ENCODE results near the gene NEUROG1. TPM values are rescaled to one million over a fixed set of nuclear protein-coding genes. Genes with fewer than 3 reads are reported as not detected.

NEUROG1 gene
- total RNA-seq, 1 donor from 2014 or later = 0.04 TPM

- H3K4me3 ChIP-seq (ENCODE audit: low read depth, low read length) = no peak overlapping the region
- H3K27me3 ChIP-seq (ENCODE audit: control insufficient read depth, insufficient read depth, low read length) = peaks cover 11% of the 10 kb centered on the region
- no peak for DNase-seq (ENCODE audit: low read depth)
- TF ChIP-seq CTCF (IDR thresholded peaks at IDR 0.05; ENCODE audit: insufficient read depth, low read length, poor library complexity, severe bottlenecking) = no peak
- no peaks in the 10 kb centered on the region for H3K36me3 ChIP-seq (ENCODE audit: control insufficient read depth, insufficient read depth, low read length)
Observed at GRCh38 chr5:135566422-135567400, 30.9 kb upstream of the NEUROG1 start.

GRCh38 chr5:135565725-135566421 is 30.1 kb upstream of the NEUROG1 start:
- TF ChIP-seq CTCF (IDR thresholded peaks at IDR 0.05; ENCODE audit: insufficient read depth, low read length, poor library complexity, severe bottlenecking) = peak; percentile 94

DNA sequence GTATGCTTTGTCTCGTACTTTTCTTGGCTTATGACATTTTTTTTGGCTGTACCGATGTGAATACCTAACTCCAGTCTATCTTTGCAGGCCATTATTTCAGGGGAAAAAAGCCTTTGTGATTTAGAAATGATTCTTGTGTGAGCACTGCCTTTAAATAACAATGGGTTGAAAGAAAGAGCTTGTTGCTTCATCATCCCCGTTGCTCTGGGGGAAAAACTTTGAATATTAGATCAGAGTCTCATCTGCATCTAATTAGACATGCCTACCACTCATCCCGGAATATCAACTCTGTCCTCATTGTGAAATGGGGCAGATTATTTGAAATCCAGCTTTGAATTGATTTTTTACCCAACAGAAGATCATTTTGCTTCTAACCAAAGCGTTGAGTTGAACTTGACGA is 29.5 kb upstream of the NEUROG1 start:
- no peak for DNase-seq (ENCODE audit: low read depth)
- no peak for TF ChIP-seq CTCF (IDR thresholded peaks at IDR 0.05; ENCODE audit: insufficient read depth, low read length, poor library complexity, severe bottlenecking)
- H3K36me3 ChIP-seq (ENCODE audit: control insufficient read depth, insufficient read depth, low read length) = no peaks in the 10 kb centered on the region
- peaks cover 11% of the 10 kb centered on the region for H3K27me3 ChIP-seq (ENCODE audit: control insufficient read depth, insufficient read depth, low read length)
- no peak overlapping the region for H3K4me3 ChIP-seq (ENCODE audit: low read depth, low read length)

More at GRCh38 chr5:135565725-135566421, 30.1 kb upstream of the NEUROG1 start:
- H3K27me3 ChIP-seq (ENCODE audit: control insufficient read depth, insufficient read depth, low read length) = peaks cover 11% of the 10 kb centered on the region
- H3K4me3 ChIP-seq (ENCODE audit: low read depth, low read length) = no peak overlapping the region
- H3K36me3 ChIP-seq (ENCODE audit: control insufficient read depth, insufficient read depth, low read length) = no peaks in the 10 kb centered on the region
- no peak for DNase-seq (ENCODE audit: low read depth)

- no peak for TF ChIP-seq CTCF (IDR thresholded peaks at IDR 0.05; ENCODE audit: insufficient read depth, low read length, poor library complexity, severe bottlenecking)
Observed at GRCh38 chr5:135564331-135564730, 28.6 kb upstream of the NEUROG1 start.

DNA sequence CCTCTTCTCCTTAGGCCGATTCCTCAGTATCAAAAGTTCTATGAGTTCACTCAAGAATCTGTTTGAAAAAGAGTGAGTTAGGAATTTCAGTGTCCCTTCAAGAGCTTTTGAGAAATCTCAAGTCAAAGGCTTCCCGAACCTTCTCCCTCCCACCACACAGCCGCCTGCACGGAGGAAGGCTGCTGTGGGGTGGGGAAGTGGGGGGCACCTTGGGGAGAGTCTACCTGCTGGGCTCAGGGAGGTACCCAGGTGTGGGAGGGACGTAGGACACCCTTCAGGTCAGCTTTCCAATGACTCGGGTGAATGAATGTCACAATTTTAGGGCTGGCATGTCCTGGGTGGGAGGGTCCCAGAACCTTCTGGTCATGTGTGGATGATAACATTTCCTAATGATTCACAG is 25.5 kb upstream of the NEUROG1 start:
- DNase-seq (ENCODE audit: low read depth) = no peak
- Histone ChIP-seq H3K36me3 (ENCODE audit: control insufficient read depth, insufficient read depth, low read length) (no peaks in the 10 kb centered on the region), H3K27me3 (ENCODE audit: control insufficient read depth, insufficient read depth, low read length) (peaks cover 23% of the 10 kb centered on the region), H3K4me3 (ENCODE audit: low read depth, low read length) (no peak overlapping the region)
- no peak for TF ChIP-seq CTCF (IDR thresholded peaks at IDR 0.05; ENCODE audit: insufficient read depth, low read length, poor library complexity, severe bottlenecking)

More at GRCh38 chr5:135564331-135564730, 28.6 kb upstream of the NEUROG1 start:
- Histone ChIP-seq H3K36me3 (ENCODE audit: control insufficient read depth, insufficient read depth, low read length) (no peaks in the 10 kb centered on the region), H3K27me3 (ENCODE audit: control insufficient read depth, insufficient read depth, low read length) (peaks cover 17% of the 10 kb centered on the region), H3K4me3 (ENCODE audit: low read depth, low read length) (no peak overlapping the region)
- DNase-seq (ENCODE audit: low read depth) = no peak
